Activated CD4-positive, alpha-beta T cell treated with anti-CD3 and anti-CD28 coated beads for 48 hours (primary cell): ENCODE data around the gene CPED1.
A peak's percentile ranks its signal among the peaks of the same experiment; 100 is the strongest.
"Not testable (repeated sequence)": the region's sequence is repeated elsewhere in the genome, so short reads cannot be mapped to it uniquely, and the experiment has no call there.

ENCODE experiments used
- DNase-seq: peaks from one replicate; pipeline ENCODE4 v3.0.0-alpha.2; 2020

CPED1 gene

DNA sequence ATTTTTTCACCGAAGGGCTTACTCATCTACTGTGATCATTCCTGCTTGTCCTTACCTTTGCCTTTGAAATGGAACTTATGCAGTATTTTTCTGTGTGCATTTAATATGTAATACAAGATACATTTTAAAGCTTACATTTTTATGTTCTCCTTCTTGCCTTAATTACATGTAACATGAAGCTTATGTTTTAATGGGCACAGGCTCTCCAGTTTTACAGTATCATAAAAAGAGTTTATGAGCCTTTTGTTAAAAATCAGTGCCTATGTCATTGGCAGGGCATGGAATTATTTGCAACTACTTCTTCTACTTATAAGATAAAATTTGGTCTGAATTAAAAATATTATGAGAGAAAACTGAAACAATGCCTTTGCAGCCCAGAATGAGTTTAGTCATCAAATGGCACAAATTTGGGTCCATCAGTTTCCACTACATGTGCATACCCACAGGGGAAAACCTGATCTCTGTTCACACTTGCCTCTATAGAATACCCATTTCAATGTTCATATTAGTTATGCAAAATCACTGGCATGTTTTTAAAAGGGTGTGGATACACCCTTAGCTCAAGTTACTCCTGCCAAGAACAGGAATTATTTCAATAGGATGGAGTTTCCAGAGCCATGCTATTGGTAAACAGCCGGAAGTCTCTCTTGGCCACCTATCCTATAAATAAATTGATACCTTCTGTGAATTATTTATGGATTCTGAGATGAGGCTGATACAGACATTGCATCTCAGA is 312.3 kb downstream of the CPED1 start:
- no peak for DNase-seq

DNA sequence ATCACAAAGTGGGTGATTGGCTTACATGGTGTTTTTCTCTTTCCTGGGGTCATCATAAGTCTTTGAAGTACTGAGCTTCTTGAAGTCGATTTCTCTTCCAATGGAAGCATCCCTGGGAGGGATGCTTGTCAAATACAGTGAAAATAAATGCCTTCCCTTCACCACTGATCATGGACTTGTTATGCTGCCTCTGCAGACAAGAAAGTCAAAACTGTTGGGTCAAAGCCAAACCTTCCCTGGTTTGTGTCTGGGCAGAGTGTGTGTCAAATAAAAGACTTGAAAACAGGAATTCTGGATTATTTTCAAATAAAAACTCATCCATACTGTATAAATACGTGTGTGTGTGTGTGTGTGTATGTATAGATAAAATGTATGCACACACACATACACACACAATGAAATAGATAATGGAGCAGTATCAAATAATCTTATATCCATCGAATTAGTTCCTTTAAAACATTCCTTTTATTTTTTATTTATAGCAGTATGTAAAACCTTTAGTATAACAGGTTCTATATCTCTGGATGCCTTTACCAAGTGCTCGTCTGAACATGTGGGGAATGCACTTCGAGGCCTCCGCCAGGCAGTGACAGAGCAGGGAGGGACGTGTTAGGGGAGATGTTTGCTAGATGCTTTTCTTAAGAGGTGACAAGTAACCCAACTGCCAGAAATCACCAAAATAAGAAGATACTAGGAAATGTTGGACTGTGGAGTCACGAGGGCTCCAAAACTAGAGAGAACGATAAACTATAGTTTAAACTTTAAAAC is 313.1 kb downstream of the CPED1 start:
- no peak for DNase-seq

- DNase-seq: peak; percentile 7
Observed at GRCh38 chr7:121302214-121302745, 313.8 kb downstream of the CPED1 start.

GRCh38 chr7:121303422-121304101 is 315.1 kb downstream of the CPED1 start:
- DNase-seq: no peak

GRCh38 chr7:121304102-121304658 is 315.7 kb downstream of the CPED1 start:
- no peak for DNase-seq

GRCh38 chr7:121305109-121305508 is 316.6 kb downstream of the CPED1 start:
- no peak for DNase-seq

- DNase-seq: no peak
Observed at GRCh38 chr7:121306565-121306964, 318.1 kb downstream of the CPED1 start.

DNA sequence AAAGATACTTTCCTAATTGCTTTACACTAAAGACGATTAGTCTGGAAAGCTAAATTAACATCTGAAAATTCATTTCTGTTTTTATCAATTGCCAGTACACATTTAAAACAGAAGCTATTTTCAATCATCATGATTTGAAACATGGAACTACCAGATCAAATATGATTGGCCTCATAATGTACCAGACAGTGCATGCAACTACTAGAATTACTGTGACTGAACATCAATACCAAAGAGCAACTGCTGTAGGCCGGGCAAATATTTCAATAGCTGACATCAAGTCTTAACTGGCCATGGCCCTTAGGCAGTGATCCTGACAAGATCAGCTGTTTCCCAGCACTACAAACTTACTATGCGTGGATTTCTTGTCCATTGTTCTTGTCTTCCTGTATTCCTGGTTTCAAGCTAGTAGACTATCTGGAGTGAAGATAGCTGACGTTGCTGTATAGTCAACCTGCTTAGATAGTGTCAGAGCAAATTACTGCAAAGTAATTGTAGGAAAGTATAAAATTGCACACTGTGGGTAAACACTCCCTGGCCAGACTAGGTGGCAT is 318.6 kb downstream of the CPED1 start:
- DNase-seq: no peak

GRCh38 chr7:121313220-121313792 is 324.8 kb downstream of the CPED1 start:
- no peak for DNase-seq

GRCh38 chr7:121313793-121314676 is 325.5 kb downstream of the CPED1 start:
- no peak for DNase-seq

GRCh38 chr7:121315170-121315569 is 326.7 kb downstream of the CPED1 start:
- DNase-seq: not testable (repeated sequence)

DNA sequence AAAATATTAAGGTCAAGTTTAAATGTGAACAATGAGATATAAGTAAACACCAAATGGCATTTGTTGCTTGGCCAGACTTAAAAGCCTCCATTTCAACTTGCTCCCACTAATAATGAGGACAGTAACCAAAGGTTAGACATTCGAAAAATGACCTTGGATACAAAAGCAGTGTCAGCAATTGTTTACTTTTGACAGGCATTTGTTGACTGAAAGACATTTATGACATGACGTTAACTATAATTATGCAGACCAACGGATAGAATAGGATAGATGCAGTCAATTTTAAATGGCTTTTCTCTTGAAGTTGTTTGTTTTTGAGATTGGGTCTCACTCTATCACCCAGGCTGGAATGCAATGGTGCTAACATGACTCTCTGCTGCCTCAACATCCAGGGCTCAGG is 333.9 kb downstream of the CPED1 start:
- DNase-seq: no peak

- no peak for DNase-seq
Observed at GRCh38 chr7:121323515-121324302, 335.2 kb downstream of the CPED1 start.

- no peak for DNase-seq
Observed at GRCh38 chr7:121327671-121328070, 339.2 kb downstream of the CPED1 start.

- no peak for DNase-seq
Observed at GRCh38 chr7:121328508-121329190, 340.1 kb downstream of the CPED1 start, which contains the start of gene WNT16. WNT16 (plus strand) TSS chr7:121329000; CDS start chr7:121329293, 293 bp downstream.

- DNase-seq: peak; percentile 54
Observed at GRCh38 chr7:121329191-121330052, 340.9 kb downstream of the CPED1 start.

GRCh38 chr7:121330053-121330833 is 341.7 kb downstream of the CPED1 start:
- peak; percentile 5 for DNase-seq

DNA sequence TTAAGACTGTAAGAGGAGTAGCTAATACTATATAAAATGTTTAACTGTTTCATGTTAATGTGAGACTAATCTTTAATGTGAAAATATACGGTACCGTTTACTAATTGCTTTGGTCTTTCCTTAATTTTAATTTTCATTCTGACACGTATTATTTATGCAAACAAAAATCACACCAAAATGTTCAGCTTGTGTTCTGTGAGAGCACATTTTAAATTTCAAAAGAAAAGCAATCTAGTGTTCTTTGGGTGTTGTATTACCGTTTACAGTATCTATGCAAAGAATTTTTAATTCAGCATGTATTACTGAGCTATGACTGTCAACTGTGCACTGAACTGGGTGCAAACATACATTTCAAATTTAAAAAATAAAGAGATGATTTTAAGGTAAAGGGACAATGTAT is 342.5 kb downstream of the CPED1 start:
- no peak for DNase-seq
